AG04449 (cell line): ENCODE results near the gene LRRTM1.

Experiments
- CTCF ChIA-PET: fragments of 350-600 bp; formaldehyde crosslinking; extraction: SDS; loops from one replicate; lab custom pipeline; 2021; ENCODE audit warnings: antibody characterized with exemption; lab: Yijun Ruan, JAX
- POLR2A ChIA-PET: fragments of 400-600, 350-600 bp; formaldehyde crosslinking; extraction: SDS; loops from one replicate; lab custom pipeline; 2020; ENCODE audit warnings: antibody characterized with exemption, inconsistent platforms; lab: Yijun Ruan, JAX
- DNase-seq: peaks from one replicate; pipeline ENCODE4 v3.0.0-alpha.2; 2010; ENCODE audit warnings: low read depth, low spot score
- H3K4me3 ChIP-seq: 2 replicates; pipeline ENCODE4 v1.5.1; 2011; ENCODE audit warnings: low read depth, mild to moderate bottlenecking, control low read depth, low read length
- CTCF ChIP-seq: IDR thresholded peaks from one replicate; pipeline ENCODE4 v1.5.1; 2011; ENCODE audit warnings: mild to moderate bottlenecking, moderate library complexity, low read length, control low read depth, inconsistent platforms; ENCODE audit not compliant: insufficient read depth; ENCODE audit errors: missing control alignments

LRRTM1 gene

GRCh38 chr2:80281049-80281448 is 23.5 kb downstream of the LRRTM1 start:
- POLR2A ChIA-PET, result no interaction called here
- H3K4me3 ChIP-seq, result no peak overlapping the region
- no peak for DNase-seq
- no peak for TF ChIP-seq CTCF
- CTCF ChIA-PET, result no interaction called here

GRCh38 chr2:80280598-80280997 is 24.0 kb downstream of the LRRTM1 start:
- ChIA-PET CTCF (no interaction called here), POLR2A (no interaction called here)
- no peak overlapping the region for H3K4me3 ChIP-seq
- TF ChIP-seq CTCF, result no peak
- DNase-seq, result no peak

- POLR2A ChIA-PET, result no interaction called here
- H3K4me3 ChIP-seq, result no peak overlapping the region
- CTCF ChIA-PET, result no interaction called here
- no peak for TF ChIP-seq CTCF
- no peak for DNase-seq
Observed at GRCh38 chr2:80269806-80270205, 34.7 kb downstream of the LRRTM1 start.

GRCh38 chr2:80266231-80266630 is 38.3 kb downstream of the LRRTM1 start:
- CTCF ChIA-PET, result no interaction called here
- POLR2A ChIA-PET, result no interaction called here

GRCh38 chr2:80259292-80259691 is 45.3 kb downstream of the LRRTM1 start:
- ChIA-PET POLR2A (no interaction called here), CTCF (interaction anchor here (0.9 kb wide), 1 partner anchor 21 kb away, joined by 3 read pairs; no protein-coding TSS in a partner anchor)
- no peak for DNase-seq
- H3K4me3 ChIP-seq, result no peak overlapping the region
- no peak for TF ChIP-seq CTCF

More at GRCh38 chr2:80266231-80266630, 38.3 kb downstream of the LRRTM1 start:
- H3K4me3 ChIP-seq, result no peak overlapping the region
- no peak for DNase-seq
- TF ChIP-seq CTCF, result no peak

- DNase-seq, result no peak
- TF ChIP-seq CTCF, result no peak
- CTCF ChIA-PET, result interaction anchor here (3.6 kb wide), 1 partner anchor 240 kb away, joined by 23 read pairs; no protein-coding TSS in a partner anchor
- no peak overlapping the region for H3K4me3 ChIP-seq
- POLR2A ChIA-PET, result no interaction called here
Observed at GRCh38 chr2:80258793-80259192, 45.8 kb downstream of the LRRTM1 start.
